Duodenal mucosa (tissue), 2 donors: Measurements from ENCODE around the gene C20orf204.
A peak's percentile ranks its signal among the peaks of the same experiment; 100 is the strongest.

ENCODE experiments used
- H3K27ac ChIP-seq: one replicate; pipeline ENCODE4 v1.7.0; 2013; ENCODE audit warnings: low read depth, low read length
- H3K27me3 ChIP-seq, 2 donors: one replicate each; pipeline ENCODE4 v1.7.0; 2013; ENCODE audit warnings: low read length in 2 of 2, control low read depth in 1 of 2; ENCODE audit not compliant: insufficient read depth in 2 of 2, control insufficient read depth in 1 of 2
- H3K36me3 ChIP-seq, 2 donors: one replicate each; pipeline ENCODE4 v1.7.0; 2013; ENCODE audit warnings: low read length in 2 of 2, control low read depth in 1 of 2; ENCODE audit not compliant: insufficient read depth in 2 of 2, control insufficient read depth in 1 of 2
- H3K4me1 ChIP-seq, 2 donors: one replicate each; pipeline ENCODE4 v1.7.0; 2013; ENCODE audit warnings: low read length in 2 of 2, control low read depth in 1 of 2; ENCODE audit not compliant: insufficient read depth in 2 of 2, control insufficient read depth in 1 of 2
- H3K4me3 ChIP-seq, 2 donors: one replicate each; pipeline ENCODE4 v1.7.0; 2013; ENCODE audit warnings: low read length in 2 of 2, low read depth in 1 of 2
- H3K9ac ChIP-seq, 2 donors: one replicate each; pipeline ENCODE4 v1.7.0; 2013; ENCODE audit warnings: low read length in 2 of 2, low read depth in 1 of 2
- H3K9me3 ChIP-seq, 2 donors: one replicate each; pipeline ENCODE4 v1.7.0; 2013; ENCODE audit warnings: low read length in 2 of 2, control low read depth in 1 of 2; ENCODE audit not compliant: control insufficient read depth in 1 of 2

The C20orf204 gene

GRCh38 chr20:64073476-64074183 is 37.6 kb downstream of the C20orf204 start:
- no peak overlapping the region for H3K27ac ChIP-seq
- H3K36me3 ChIP-seq, result peaks cover 0 to 10% of the 10 kb centered on the region in 2 donors

GRCh38 chr20:64074184-64074789 is 38.3 kb downstream of the C20orf204 start:
- Histone ChIP-seq H3K9me3 (no peaks in the 10 kb centered on the region), H3K27me3 (peaks cover 0 to 14% of the 10 kb centered on the region in 2 donors), H3K4me3 (no peak overlapping the region), H3K27ac (no peak overlapping the region), H3K4me1 (peaks cover 8 to 23% of the 10 kb centered on the region in 2 donors), H3K36me3 (peaks cover 0 to 10% of the 10 kb centered on the region in 2 donors), H3K9ac (no peak overlapping the region)

More at GRCh38 chr20:64073476-64074183, 37.6 kb downstream of the C20orf204 start:
- Histone ChIP-seq H3K9me3 (no peaks in the 10 kb centered on the region), H3K27me3 (peaks cover 0 to 7% of the 10 kb centered on the region in 2 donors), H3K4me1 (peaks cover 3 to 18% of the 10 kb centered on the region in 2 donors), H3K4me3 (no peak overlapping the region), H3K9ac (no peak overlapping the region)

GRCh38 chr20:64074963-64075362 is 39.0 kb downstream of the C20orf204 start:
- H3K9me3 ChIP-seq, result no peaks in the 10 kb centered on the region
- peaks cover 0 to 10% of the 10 kb centered on the region in 2 donors for H3K36me3 ChIP-seq
- H3K27ac ChIP-seq, result no peak overlapping the region
- no peak overlapping the region for H3K4me3 ChIP-seq
- peaks cover 0 to 14% of the 10 kb centered on the region in 2 donors for H3K27me3 ChIP-seq
- H3K9ac ChIP-seq, result no peak overlapping the region
- H3K4me1 ChIP-seq, result peaks cover 8 to 22% of the 10 kb centered on the region in 2 donors

GRCh38 chr20:64075556-64075955 is 39.6 kb downstream of the C20orf204 start:
- Histone ChIP-seq H3K27me3 (peaks cover 0 to 16% of the 10 kb centered on the region in 2 donors), H3K4me1 (peaks cover 8 to 22% of the 10 kb centered on the region in 2 donors), H3K36me3 (peaks cover 0 to 10% of the 10 kb centered on the region in 2 donors), H3K9me3 (no peaks in the 10 kb centered on the region), H3K9ac (no peak overlapping the region), H3K4me3 (no peak overlapping the region), H3K27ac (no peak overlapping the region)

- Histone ChIP-seq H3K4me1 (peaks cover 8 to 22% of the 10 kb centered on the region in 2 donors), H3K36me3 (peaks cover 0 to 10% of the 10 kb centered on the region in 2 donors), H3K27me3 (peaks cover 0 to 18% of the 10 kb centered on the region in 2 donors), H3K4me3 (peak overlapping the region in 1 of 2 donors; percentile 40), H3K9me3 (no peaks in the 10 kb centered on the region), H3K9ac (peak overlapping the region; percentile 14 to 25), H3K27ac (no peak overlapping the region)
Observed at GRCh38 chr20:64076061-64076997, 40.3 kb downstream of the C20orf204 start.

GRCh38 chr20:64077094-64077493 is 41.1 kb downstream of the C20orf204 start:
- Histone ChIP-seq H3K9ac (peak overlapping the region; percentile 14 to 25), H3K36me3 (peaks cover 0 to 10% of the 10 kb centered on the region in 2 donors), H3K4me1 (peaks cover 8 to 27% of the 10 kb centered on the region in 2 donors), H3K27me3 (peaks cover 2 to 18% of the 10 kb centered on the region in 2 donors), H3K27ac (no peak overlapping the region), H3K4me3 (peak overlapping the region; percentile 71), H3K9me3 (no peaks in the 10 kb centered on the region)

GRCh38 chr20:64077541-64077875 is 41.5 kb downstream of the C20orf204 start:
- no peaks in the 10 kb centered on the region for H3K9me3 ChIP-seq
- peak overlapping the region; percentile 14 to 25 for H3K9ac ChIP-seq
- H3K27ac ChIP-seq, result no peak overlapping the region
- peaks cover 0 to 10% of the 10 kb centered on the region in 2 donors for H3K36me3 ChIP-seq
- peaks cover 8 to 27% of the 10 kb centered on the region in 2 donors for H3K4me1 ChIP-seq
- peaks cover 3 to 18% of the 10 kb centered on the region in 2 donors for H3K27me3 ChIP-seq
- peak overlapping the region; percentile 71 for H3K4me3 ChIP-seq

- Histone ChIP-seq H3K9me3 (no peaks in the 10 kb centered on the region), H3K9ac (peak overlapping the region; percentile 14 to 54), H3K4me1 (peaks cover 8 to 30% of the 10 kb centered on the region in 2 donors), H3K4me3 (peak overlapping the region; percentile 71), H3K27ac (no peak overlapping the region), H3K27me3 (peaks cover 5 to 21% of the 10 kb centered on the region in 2 donors), H3K36me3 (peaks cover 0 to 10% of the 10 kb centered on the region in 2 donors)
Observed at GRCh38 chr20:64077876-64078551, 42.0 kb downstream of the C20orf204 start.

- H3K27ac ChIP-seq, result peak overlapping the region; percentile 32
- peak overlapping the region; percentile 71 for H3K4me3 ChIP-seq
- H3K9ac ChIP-seq, result peak overlapping the region; percentile 54 to 68
- peaks cover 8 to 34% of the 10 kb centered on the region in 2 donors for H3K4me1 ChIP-seq
- H3K27me3 ChIP-seq, result peaks cover 9 to 26% of the 10 kb centered on the region in 2 donors
- H3K9me3 ChIP-seq, result no peaks in the 10 kb centered on the region
- peaks cover 0 to 8% of the 10 kb centered on the region in 2 donors for H3K36me3 ChIP-seq
Observed at GRCh38 chr20:64078934-64079272, 42.9 kb downstream of the C20orf204 start.
